ENCODE results near the gene CCDC174.
"Not testable (repeated sequence)": the region's sequence is repeated elsewhere in the genome, so short reads cannot be mapped to it uniquely, and the experiment has no call there.

Gene CCDC174

DNA sequence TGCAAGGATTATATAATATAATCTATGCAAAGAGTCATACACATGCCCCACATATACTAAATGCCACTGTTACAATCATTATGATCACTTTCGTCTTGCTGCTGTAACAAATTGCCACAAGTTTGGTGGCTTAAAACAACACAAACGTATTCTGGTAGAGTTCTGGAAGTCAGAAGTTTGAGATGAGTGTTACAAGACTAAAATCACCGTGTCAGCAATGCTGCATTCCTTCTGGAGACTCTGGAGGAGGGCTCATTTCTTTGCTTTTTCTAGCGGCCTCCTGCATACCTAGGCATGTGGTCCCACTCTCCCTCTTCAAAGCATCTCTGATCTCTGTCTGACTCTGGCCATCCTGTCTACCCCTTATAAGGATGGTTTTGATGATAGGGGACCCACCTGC lies 1.4 kb upstream of the CCDC174 start:
- no peak for DNase-seq (ENCODE audit: low read depth in 2 of 3, low spot score in 2 of 3)

DNA sequence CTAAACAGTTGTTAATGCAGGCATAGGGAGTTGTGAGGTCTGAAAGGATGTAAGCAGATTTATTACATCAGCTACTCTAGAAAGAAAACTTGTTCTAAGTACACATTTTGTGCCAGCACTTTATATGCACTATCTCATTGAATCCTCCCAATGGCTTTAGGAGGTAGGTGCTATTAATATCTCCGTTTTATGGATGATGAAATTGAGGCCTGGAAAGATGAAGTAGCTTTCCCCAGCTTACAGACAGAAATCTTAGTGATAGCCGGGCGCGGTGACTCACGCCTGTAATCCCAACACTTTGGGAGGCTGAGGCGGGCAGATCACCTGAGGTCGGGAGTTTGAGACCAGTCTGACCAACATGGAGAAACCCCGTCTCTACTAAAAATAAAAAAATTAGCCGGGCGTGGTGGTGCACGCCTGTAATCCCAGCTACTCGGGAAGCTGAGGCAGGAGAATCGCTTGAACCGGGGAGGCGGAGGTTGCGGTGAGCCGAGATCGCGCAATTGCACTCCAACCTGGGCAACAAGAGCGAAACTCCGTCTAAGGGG lies 872 bp downstream of the CCDC174 start:
- DNase-seq (ENCODE audit: low read depth in 2 of 3, low spot score in 2 of 3), result not testable (repeated sequence)

GRCh38 chr3:14657579-14657978 lies 6.0 kb downstream of the CCDC174 start:
- no peak for DNase-seq (ENCODE audit: low read depth in 2 of 3, low spot score in 2 of 3)

DNA sequence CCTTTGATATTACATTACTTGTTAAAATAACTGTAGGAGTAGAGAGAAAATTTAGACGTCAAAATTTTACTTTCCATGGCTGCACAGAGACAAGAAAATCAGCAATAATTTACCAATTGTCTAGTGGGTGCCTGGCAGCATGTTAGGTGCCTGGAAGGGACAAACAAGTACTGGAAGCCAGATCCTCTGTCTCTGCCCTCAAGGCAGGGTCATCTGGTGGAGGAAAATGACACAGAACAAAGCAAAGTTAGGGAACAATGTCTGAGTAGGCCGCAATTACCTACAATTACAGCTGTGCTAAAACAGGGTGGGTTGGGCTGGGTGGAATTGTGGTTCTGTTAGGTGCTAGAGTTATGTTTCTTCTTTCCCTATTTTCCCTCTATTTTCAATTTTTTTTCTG lies 7.4 kb downstream of the CCDC174 start:
- no peak for DNase-seq (ENCODE audit: low read depth in 2 of 3, low spot score in 2 of 3)

- no peak for DNase-seq (ENCODE audit: low read depth in 2 of 3, low spot score in 2 of 3)
Observed at GRCh38 chr3:14660942-14661341, 9.4 kb downstream of the CCDC174 start.

DNA sequence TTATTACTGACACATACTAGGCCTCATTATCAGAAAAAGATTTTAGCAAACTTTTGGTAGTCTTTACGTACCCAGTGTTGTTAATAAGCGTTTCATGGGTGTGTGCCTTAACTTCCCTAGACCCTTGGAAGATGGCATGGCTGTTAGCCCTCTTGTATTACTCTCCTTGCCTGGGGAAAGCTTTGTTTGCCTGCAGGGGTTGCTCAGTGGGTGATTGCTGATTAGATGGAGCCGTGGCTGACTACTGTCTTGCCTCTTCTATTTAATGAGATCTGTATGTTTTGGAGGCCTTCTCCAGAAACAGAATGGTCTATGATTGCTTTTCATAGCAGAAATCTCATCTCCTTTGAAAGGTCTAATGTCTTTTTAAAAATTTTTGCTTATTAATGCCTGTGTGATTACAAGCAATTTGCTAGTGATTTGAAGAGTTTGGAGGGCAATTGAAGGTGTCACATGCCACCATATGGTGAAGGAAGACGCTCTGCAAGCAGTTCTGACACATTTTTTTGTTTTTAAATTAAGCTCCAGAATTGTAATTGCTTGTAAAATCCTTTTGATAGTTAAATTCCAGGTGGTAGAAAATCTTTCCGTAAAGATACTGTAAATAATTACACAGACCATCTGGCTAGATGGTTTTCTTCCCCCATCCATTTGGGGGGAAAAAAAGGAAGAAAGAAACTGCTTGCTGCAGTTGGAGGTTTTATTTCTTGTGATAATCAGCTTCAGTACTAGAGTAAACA lies 12.0 kb downstream of the CCDC174 start:
- no peak for DNase-seq (ENCODE audit: low read depth in 2 of 3, low spot score in 2 of 3)

- no peak for DNase-seq (ENCODE audit: low read depth in 2 of 3, low spot score in 2 of 3)
Observed at GRCh38 chr3:14664170-14664569, 12.6 kb downstream of the CCDC174 start.

GRCh38 chr3:14672588-14672987 lies 21.0 kb downstream of the CCDC174 start:
- no peak for DNase-seq (ENCODE audit: low read depth in 2 of 3, low spot score in 2 of 3)

DNA sequence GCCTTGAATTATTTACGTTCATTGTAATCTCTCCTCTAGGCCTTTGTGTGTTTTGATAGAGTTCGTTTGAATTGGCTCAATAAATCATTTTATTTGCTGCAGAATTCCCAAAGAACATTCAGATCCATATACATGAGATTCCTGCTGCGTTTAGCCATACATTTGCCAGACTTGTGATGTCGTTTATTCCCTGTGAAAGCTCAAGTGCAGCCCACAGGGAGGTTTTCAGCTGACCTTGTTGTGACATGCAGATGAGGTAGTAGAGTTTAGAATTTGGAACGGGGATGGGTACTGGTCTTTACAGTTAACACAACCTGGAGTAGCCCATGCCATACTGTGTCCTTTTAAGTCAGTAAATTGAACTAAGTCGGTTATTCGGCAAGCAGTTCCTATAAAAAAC lies 23.3 kb downstream of the CCDC174 start, which contains the start of gene C3orf20:
TSS of gene C3orf20 (plus strand) at position 301 of the 400 bp plus-strand sequence. CDS start 7,573 bp downstream, outside the sequence.
- DNase-seq (ENCODE audit: low read depth in 2 of 3, low spot score in 2 of 3), result no peak

GRCh38 chr3:14676881-14677280 lies 25.3 kb downstream of the CCDC174 start:
- no peak for DNase-seq (ENCODE audit: low read depth in 2 of 3, low spot score in 2 of 3)

GRCh38 chr3:14678015-14678503 lies 26.5 kb downstream of the CCDC174 start:
- no peak for DNase-seq (ENCODE audit: low read depth in 2 of 3, low spot score in 2 of 3)

DNA sequence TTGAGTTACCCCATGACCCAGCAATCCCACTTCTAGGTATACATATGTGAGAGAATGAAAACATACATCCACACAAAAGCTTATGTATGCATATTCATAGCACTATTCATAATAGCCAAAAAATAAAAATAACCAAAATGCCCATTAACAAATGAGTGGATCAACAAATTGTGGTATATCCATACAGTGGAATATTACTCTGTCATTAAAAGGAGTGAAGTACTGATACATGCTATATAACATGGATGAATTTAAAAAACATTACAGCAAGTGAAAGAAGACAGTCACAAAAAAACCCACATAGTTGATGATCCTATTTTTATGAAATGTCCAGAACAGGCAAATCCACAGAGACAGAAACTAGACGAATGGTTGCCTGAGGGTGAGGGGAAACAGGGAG lies 28.6 kb downstream of the CCDC174 start:
- DNase-seq (ENCODE audit: low read depth in 2 of 3, low spot score in 2 of 3), result no peak

DNA sequence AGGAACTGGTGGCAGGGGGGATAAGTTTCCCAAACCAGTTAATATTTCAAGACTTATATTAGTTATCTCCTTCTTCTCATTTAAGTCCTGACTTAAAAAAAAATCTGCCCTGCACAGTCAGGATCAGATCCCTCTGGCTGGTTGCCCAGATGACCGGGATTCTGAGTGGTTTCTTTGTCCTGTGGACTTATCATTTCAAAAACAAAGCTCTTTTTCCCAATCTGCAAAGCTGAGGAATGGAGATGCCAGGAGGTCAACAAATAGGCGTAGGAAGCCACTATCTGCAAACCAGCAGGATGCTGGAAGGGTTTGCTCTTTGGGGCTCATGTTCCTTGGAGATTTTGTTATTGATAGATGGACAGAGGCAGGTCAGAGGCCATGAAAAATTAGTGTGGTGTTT lies 29.2 kb downstream of the CCDC174 start:
- DNase-seq (ENCODE audit: low read depth in 2 of 3, low spot score in 2 of 3), result no peak

GRCh38 chr3:14684447-14684846 lies 32.9 kb downstream of the CCDC174 start:
- no peak for DNase-seq (ENCODE audit: low read depth in 2 of 3, low spot score in 2 of 3)

- DNase-seq (ENCODE audit: low read depth in 2 of 3, low spot score in 2 of 3), result no peak
Observed at GRCh38 chr3:14685179-14685578, 33.6 kb downstream of the CCDC174 start.

GRCh38 chr3:14687360-14687759 lies 35.8 kb downstream of the CCDC174 start:
- no peak for DNase-seq (ENCODE audit: low read depth in 2 of 3, low spot score in 2 of 3)

DNA sequence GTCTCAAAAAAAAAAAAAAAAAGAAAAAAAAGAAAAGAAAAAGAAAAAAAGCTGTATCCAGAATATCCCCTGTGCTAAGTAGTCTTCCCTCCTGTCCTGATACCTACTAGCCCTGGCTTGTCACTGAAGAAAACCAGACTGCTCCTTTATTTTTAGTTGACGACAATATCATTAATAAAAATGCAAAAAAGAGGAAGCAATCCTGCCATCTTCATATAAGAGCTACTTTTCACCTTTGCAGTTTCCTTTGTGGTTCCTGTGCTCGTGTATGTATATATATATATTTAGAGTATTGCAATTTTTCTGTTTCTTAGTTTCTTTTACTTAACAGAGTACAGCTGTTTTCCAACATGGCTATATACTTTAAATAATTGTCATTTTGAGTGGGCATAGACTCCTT lies 37.0 kb downstream of the CCDC174 start:
- DNase-seq (ENCODE audit: low read depth in 2 of 3, low spot score in 2 of 3), result no peak

DNA sequence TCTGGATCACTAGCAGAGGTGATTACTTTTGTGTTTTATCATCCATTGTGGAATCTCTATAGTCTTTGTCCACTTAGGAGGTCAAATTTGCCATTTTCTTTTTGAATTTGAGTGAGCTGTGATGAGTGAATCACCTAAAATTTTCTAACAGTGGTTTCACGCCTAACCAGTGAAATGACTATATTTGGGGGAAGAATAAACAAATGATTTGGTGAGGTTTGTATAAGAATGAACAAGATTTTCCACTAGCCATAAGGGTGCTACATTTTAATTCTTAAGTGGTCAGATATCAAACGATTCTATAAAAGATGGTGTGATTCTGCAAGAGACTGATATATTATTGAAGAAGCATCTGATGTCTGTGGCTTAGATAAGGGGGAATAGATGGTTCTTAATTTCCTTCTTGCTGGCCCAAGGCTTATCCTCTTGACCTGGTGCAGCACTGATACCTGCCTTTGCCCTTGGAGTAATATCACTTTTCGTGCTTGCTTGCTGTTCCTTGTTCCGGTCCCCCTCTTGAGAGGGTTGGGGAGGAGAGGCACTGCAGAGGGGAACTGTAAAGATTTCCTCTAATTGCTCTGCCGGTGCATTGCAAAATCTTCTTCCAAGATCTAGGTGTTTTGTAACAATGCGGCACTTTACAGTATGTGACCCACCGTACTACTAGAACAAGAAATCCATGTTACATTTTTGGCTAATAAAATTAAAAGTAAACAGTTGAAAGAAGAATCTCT lies 37.9 kb downstream of the CCDC174 start:
- no peak for DNase-seq (ENCODE audit: low read depth in 2 of 3, low spot score in 2 of 3)

DNA sequence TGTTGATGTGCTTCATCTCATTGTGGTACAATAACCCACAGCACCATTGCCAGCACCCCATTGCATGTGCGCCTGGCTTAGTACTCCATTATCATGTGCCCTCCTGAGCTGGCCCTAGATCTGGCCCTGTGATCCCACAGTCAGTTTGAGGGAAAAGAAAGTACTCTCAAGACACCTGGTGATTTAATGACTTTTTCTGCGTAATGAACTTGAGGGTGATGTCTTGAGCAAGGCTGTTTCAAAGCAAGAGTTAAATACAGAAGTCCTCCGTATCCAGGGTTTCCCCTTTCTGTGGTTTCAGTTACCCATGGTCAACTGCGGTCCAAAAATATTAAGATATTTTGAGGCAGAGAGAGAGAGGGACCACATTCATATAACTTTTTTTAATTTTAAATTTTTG lies 39.7 kb downstream of the CCDC174 start:
- no peak for DNase-seq (ENCODE audit: low read depth in 2 of 3, low spot score in 2 of 3)

DNA sequence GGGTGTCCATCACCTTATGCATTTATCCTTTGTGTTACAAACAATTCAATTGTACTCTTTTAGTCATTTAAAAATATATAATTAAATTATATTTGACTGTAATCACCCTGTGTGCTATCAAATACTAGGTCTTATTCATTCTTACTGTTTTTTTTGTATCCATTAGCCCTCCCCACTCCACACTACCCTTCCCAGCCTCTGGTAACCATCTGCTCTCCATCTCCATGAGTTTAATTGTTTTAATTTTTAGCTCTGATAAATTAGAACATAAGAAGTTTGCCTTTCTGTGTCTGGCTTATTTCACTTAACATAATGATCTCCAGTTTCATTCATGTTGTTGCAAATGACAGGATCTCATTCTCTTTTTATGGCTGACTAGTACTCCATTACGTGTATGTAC lies 40.2 kb downstream of the CCDC174 start:
- DNase-seq (ENCODE audit: low read depth in 2 of 3, low spot score in 2 of 3), result no peak

DNA sequence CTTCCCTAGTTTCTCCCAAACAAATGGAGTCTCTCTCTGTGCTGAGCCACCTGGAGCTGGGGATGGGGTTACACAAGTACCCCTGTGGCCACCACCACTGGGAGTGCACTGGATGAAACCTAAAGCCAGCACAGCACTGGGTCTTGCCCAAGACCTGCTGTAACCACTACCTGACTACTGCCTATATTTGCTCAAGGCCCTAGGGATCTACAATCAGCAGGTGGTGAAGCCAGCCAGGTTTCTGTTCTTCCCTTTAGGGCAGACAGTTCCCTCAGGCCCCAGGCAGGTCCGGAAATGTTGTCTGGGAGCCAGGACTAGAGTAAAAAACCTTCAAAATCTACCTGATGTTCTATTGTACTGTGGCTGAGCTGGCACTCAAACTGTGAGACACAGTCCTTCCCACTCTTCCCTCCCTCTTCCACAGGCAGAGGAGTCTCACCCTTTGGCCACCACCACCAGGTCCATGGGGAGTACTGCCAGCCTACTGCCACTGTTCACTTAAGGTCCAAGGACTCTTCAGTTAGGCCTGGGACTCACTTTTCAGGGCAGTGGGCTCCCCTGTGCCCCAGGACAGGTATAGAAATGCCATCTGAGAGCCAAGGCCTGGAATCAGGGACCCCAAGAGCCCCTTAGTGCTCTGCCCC lies 47.2 kb downstream of the CCDC174 start:
- DNase-seq (ENCODE audit: low read depth in 2 of 3, low spot score in 2 of 3), result no peak

DNA sequence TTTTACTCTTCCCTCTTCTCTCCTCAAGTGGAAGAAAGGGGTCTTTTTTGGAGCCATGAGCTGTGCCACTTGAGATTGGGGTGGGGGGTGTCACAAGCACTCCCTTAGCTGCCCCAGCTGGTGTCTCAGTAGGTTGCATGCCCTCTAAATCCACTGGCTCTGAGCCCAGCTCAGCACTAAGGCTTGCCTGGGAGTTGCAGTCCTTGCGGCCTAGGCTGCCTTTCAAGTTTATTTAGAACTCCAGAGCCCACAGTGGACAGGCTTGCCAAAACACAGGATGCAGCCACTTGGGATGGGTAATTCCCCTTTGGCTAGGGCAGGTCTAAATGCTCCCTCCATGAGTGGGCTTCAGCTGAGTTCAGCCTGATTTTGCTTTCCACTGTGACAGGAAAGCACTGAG lies 48.1 kb downstream of the CCDC174 start:
- no peak for DNase-seq (ENCODE audit: low read depth in 2 of 3, low spot score in 2 of 3)

Data from activated CD8-positive, alpha-beta memory T cell treated with anti-CD3 and anti-CD28 coated beads for 48 hours (primary cell).